WTC11 (cell line): ENCODE results near the gene ZNF486. TPM values are rescaled to one million over a fixed set of nuclear protein-coding genes. Genes with fewer than 3 reads are reported as not detected.

Source experiments
- ATAC-seq: fragments of 200-7000 bp; cut with Tn5 transposase; 2 replicates; pipeline ENCODE4 v1.10.0; 2021; ENCODE audit warnings: mild to moderate bottlenecking, moderate library complexity
- CTCF ChIA-PET: fragments of 300-600 bp; sonication (Branson Sonifier 250); formaldehyde crosslinking; loops from one replicate; lab custom pipeline; 2021; ENCODE audit warnings: antibody characterized with exemption; lab: Charles Lee
- POLR2A ChIA-PET: fragments of 350-600 bp; sonication (Branson Sonifier 250); formaldehyde crosslinking; loops from one replicate; lab custom pipeline; 2021; ENCODE audit warnings: antibody characterized with exemption; lab: Charles Lee
- DNase-seq: peaks from one replicate; pipeline ENCODE4 v3.0.0; 2021; ENCODE audit warnings: low spot score
- H3K27ac Mint-ChIP-seq: 2 replicates; pipeline ENCODE4 v1.8.0; 2021; ENCODE audit warnings: mixed read lengths
- H3K27me3 Mint-ChIP-seq: 2 replicates; pipeline ENCODE4 v1.8.0; 2021; ENCODE audit warnings: low read depth, mild to moderate bottlenecking, moderate library complexity, mixed read lengths
- H3K36me3 Mint-ChIP-seq: 2 replicates; pipeline ENCODE4 v1.8.0; 2021; ENCODE audit warnings: mixed read lengths
- H3K4me1 Mint-ChIP-seq: 2 replicates; pipeline ENCODE4 v1.8.0; 2022; ENCODE audit warnings: mixed read lengths
- H3K4me3 Mint-ChIP-seq: 2 replicates; pipeline ENCODE4 v1.8.0; 2021; ENCODE audit warnings: mild to moderate bottlenecking, moderate library complexity, mixed read lengths
- H3K9me3 Mint-ChIP-seq: 2 replicates; pipeline ENCODE4 v1.8.0; 2021; ENCODE audit warnings: mixed read lengths
- CREM ChIP-seq: sonication (generic); formaldehyde crosslinking; IDR thresholded peaks from 2 replicates; pipeline ENCODE4 v1.8.1; 2022; ENCODE audit warnings: mild to moderate bottlenecking, missing genetic modification reagents, moderate library complexity
- FOXJ3 ChIP-seq: sonication (generic); formaldehyde crosslinking; IDR thresholded peaks from 2 replicates; pipeline ENCODE4 v1.9.0; 2021; ENCODE audit warnings: missing genetic modification reagents, mild to moderate bottlenecking, borderline replicate concordance
- FOXP1 ChIP-seq: sonication (generic); formaldehyde crosslinking; IDR thresholded peaks from 2 replicates; pipeline ENCODE4 v1.8.0; 2022; ENCODE audit warnings: missing genetic modification reagents, mild to moderate bottlenecking, moderate library complexity, borderline replicate concordance
- GRHL2 ChIP-seq: fragments of 250-450 bp; sonication (Bioruptor Pico); IDR thresholded peaks from 2 replicates; pipeline ENCODE4 v1.8.0; 2022; ENCODE audit warnings: mild to moderate bottlenecking, moderate library complexity; ENCODE audit not compliant: insufficient replicate concordance, severe bottlenecking
- TCF7 ChIP-seq: sonication (generic); formaldehyde crosslinking; IDR thresholded peaks from 2 replicates; pipeline ENCODE4 v1.8.0; 2022; ENCODE audit warnings: mild to moderate bottlenecking, low read depth, missing genetic modification reagents, moderate library complexity
- ZNF219 ChIP-seq: sonication (generic); formaldehyde crosslinking; IDR thresholded peaks from 2 replicates; pipeline ENCODE4 v1.8.0; 2023; ENCODE audit warnings: missing genetic modification reagents, mild to moderate bottlenecking, borderline replicate concordance
- ZNF423 ChIP-seq: fragments of 250-450 bp; sonication (Bioruptor Pico); IDR thresholded peaks from 2 replicates; pipeline ENCODE4 v2.1.2; 2022; ENCODE audit warnings: mild to moderate bottlenecking, moderate library complexity
- ZNF671 ChIP-seq: fragments of 250-450 bp; sonication (Bioruptor Pico); IDR thresholded peaks from 2 replicates; pipeline ENCODE4 v1.8.0; 2021; ENCODE audit warnings: mild to moderate bottlenecking
- total RNA-seq: library from RNA; stranded (reverse); gene quantifications from 3 replicates; pipeline ENCODE4 v1.2.3, GENCODE V29; 2021
- TF ChIP-seq, protein P1 (sequence below): sonication (generic); formaldehyde crosslinking; IDR thresholded peaks from 2 replicates; pipeline ENCODE4 v1.8.0; 2022; ENCODE audit warnings: missing genetic modification reagents
- TF ChIP-seq, protein P2 (sequence below): sonication (generic); formaldehyde crosslinking; IDR thresholded peaks from 2 replicates; pipeline ENCODE4 v1.8.1; 2022; ENCODE audit warnings: low read depth, mild to moderate bottlenecking, moderate library complexity, missing genetic modification reagents, borderline replicate concordance
- TF ChIP-seq, protein P3 (sequence below): sonication (generic); formaldehyde crosslinking; IDR thresholded peaks from 2 replicates; pipeline ENCODE4 v1.8.1; 2023; ENCODE audit warnings: mild to moderate bottlenecking, missing genetic modification reagents, borderline replicate concordance
- TF ChIP-seq, protein P4 (sequence below): sonication (generic); formaldehyde crosslinking; IDR thresholded peaks from 2 replicates; pipeline ENCODE4 v1.8.0; 2023; ENCODE audit warnings: missing genetic modification reagents, mild to moderate bottlenecking, borderline replicate concordance

The ZNF486 gene
- total RNA-seq, 1 experiment from 2014 or later = 22.3 TPM

DNA sequence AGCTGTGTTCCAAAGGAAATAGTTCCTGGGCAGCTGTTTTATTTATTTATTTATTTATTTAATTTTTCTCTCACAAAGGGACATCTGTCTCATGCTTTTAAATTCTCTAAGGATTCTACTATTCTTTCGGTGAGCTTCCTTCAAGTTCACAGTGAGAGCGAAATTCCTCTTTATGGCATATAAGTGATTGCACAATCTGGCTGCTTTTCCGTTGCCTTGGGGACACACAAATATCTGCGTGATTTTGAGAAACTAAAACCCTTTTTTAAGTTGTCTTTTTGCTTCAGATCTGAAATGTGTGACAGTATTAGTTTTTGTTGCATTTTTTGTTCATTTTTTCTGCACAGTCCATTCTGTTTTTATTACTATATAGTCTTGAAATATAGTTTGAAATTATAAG, 19.2 kb downstream of the ZNF486 start (continued):
- TF ChIP-seq, protein P1, sequence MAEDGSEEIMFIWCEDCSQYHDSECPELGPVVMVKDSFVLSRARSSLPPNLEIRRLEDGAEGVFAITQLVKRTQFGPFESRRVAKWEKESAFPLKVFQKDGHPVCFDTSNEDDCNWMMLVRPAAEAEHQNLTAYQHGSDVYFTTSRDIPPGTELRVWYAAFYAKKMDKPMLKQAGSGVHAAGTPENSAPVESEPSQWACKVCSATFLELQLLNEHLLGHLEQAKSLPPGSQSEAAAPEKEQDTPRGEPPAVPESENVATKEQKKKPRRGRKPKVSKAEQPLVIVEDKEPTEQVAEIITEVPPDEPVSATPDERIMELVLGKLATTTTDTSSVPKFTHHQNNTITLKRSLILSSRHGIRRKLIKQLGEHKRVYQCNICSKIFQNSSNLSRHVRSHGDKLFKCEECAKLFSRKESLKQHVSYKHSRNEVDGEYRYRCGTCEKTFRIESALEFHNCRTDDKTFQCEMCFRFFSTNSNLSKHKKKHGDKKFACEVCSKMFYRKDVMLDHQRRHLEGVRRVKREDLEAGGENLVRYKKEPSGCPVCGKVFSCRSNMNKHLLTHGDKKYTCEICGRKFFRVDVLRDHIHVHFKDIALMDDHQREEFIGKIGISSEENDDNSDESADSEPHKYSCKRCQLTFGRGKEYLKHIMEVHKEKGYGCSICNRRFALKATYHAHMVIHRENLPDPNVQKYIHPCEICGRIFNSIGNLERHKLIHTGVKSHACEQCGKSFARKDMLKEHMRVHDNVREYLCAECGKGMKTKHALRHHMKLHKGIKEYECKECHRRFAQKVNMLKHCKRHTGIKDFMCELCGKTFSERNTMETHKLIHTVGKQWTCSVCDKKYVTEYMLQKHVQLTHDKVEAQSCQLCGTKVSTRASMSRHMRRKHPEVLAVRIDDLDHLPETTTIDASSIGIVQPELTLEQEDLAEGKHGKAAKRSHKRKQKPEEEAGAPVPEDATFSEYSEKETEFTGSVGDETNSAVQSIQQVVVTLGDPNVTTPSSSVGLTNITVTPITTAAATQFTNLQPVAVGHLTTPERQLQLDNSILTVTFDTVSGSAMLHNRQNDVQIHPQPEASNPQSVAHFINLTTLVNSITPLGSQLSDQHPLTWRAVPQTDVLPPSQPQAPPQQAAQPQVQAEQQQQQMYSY (CRISPR knock-in tag) = no peak

DNA sequence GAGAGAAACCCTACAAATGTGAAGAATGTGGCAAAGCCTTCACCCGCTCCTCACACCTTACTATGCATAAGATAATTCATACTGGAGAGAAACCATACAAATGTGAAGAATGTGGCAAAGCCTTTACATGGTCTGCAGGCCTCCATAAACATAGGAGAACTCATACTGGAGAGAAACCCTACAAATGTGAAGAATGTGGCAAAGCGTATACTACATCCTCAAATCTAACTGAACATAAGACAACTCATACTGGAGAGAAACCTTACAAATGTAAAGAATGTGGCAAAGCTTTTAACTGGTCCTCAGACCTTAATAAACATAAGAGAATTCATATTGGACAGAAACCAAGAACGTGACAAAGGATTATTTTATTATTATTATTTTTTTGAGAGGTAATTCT, 30.7 kb downstream of the ZNF486 start:
- Mint-ChIP-seq H3K36me3 (peaks cover 57% of the 10 kb centered on the region), H3K27ac (no peak overlapping the region), H3K4me3 (no peak overlapping the region), H3K4me1 (no peaks in the 10 kb centered on the region), H3K9me3 (peaks cover 23% of the 10 kb centered on the region), H3K27me3 (no peaks in the 10 kb centered on the region)
- no peak for ATAC-seq
- no peak for DNase-seq
- ChIA-PET CTCF (no interaction called here), POLR2A (no interaction called here)
- TF ChIP-seq GRHL2 (CRISPR knock-in tag) = no peak
- TF ChIP-seq ZNF671 (CRISPR knock-in tag) = no peak
- TF ChIP-seq TCF7 (CRISPR knock-in tag) = no peak
- no peak for TF ChIP-seq FOXJ3 (CRISPR knock-in tag)
- TF ChIP-seq, protein P2, sequence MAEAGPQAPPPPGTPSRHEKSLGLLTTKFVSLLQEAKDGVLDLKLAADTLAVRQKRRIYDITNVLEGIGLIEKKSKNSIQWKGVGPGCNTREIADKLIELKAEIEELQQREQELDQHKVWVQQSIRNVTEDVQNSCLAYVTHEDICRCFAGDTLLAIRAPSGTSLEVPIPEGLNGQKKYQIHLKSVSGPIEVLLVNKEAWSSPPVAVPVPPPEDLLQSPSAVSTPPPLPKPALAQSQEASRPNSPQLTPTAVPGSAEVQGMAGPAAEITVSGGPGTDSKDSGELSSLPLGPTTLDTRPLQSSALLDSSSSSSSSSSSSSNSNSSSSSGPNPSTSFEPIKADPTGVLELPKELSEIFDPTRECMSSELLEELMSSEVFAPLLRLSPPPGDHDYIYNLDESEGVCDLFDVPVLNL (CRISPR knock-in tag) = no peak
- TF ChIP-seq ZNF219 (CRISPR knock-in tag) = no peak
- TF ChIP-seq CREM (CRISPR knock-in tag) = no peak
- no peak for TF ChIP-seq ZNF423 (CRISPR knock-in tag)
- TF ChIP-seq, protein P3, sequence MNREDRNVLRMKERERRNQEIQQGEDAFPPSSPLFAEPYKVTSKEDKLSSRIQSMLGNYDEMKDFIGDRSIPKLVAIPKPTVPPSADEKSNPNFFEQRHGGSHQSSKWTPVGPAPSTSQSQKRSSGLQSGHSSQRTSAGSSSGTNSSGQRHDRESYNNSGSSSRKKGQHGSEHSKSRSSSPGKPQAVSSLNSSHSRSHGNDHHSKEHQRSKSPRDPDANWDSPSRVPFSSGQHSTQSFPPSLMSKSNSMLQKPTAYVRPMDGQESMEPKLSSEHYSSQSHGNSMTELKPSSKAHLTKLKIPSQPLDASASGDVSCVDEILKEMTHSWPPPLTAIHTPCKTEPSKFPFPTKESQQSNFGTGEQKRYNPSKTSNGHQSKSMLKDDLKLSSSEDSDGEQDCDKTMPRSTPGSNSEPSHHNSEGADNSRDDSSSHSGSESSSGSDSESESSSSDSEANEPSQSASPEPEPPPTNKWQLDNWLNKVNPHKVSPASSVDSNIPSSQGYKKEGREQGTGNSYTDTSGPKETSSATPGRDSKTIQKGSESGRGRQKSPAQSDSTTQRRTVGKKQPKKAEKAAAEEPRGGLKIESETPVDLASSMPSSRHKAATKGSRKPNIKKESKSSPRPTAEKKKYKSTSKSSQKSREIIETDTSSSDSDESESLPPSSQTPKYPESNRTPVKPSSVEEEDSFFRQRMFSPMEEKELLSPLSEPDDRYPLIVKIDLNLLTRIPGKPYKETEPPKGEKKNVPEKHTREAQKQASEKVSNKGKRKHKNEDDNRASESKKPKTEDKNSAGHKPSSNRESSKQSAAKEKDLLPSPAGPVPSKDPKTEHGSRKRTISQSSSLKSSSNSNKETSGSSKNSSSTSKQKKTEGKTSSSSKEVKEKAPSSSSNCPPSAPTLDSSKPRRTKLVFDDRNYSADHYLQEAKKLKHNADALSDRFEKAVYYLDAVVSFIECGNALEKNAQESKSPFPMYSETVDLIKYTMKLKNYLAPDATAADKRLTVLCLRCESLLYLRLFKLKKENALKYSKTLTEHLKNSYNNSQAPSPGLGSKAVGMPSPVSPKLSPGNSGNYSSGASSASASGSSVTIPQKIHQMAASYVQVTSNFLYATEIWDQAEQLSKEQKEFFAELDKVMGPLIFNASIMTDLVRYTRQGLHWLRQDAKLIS (CRISPR knock-in tag) = no peak
- TF ChIP-seq, protein P4, sequence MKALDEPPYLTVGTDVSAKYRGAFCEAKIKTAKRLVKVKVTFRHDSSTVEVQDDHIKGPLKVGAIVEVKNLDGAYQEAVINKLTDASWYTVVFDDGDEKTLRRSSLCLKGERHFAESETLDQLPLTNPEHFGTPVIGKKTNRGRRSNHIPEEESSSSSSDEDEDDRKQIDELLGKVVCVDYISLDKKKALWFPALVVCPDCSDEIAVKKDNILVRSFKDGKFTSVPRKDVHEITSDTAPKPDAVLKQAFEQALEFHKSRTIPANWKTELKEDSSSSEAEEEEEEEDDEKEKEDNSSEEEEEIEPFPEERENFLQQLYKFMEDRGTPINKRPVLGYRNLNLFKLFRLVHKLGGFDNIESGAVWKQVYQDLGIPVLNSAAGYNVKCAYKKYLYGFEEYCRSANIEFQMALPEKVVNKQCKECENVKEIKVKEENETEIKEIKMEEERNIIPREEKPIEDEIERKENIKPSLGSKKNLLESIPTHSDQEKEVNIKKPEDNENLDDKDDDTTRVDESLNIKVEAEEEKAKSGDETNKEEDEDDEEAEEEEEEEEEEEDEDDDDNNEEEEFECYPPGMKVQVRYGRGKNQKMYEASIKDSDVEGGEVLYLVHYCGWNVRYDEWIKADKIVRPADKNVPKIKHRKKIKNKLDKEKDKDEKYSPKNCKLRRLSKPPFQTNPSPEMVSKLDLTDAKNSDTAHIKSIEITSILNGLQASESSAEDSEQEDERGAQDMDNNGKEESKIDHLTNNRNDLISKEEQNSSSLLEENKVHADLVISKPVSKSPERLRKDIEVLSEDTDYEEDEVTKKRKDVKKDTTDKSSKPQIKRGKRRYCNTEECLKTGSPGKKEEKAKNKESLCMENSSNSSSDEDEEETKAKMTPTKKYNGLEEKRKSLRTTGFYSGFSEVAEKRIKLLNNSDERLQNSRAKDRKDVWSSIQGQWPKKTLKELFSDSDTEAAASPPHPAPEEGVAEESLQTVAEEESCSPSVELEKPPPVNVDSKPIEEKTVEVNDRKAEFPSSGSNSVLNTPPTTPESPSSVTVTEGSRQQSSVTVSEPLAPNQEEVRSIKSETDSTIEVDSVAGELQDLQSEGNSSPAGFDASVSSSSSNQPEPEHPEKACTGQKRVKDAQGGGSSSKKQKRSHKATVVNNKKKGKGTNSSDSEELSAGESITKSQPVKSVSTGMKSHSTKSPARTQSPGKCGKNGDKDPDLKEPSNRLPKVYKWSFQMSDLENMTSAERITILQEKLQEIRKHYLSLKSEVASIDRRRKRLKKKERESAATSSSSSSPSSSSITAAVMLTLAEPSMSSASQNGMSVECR (CRISPR knock-in tag) = no peak
- no peak for TF ChIP-seq FOXP1 (CRISPR knock-in tag)
